ENCODE results near the gene NNMT. TPM values are rescaled to one million over a fixed set of nuclear protein-coding genes. Genes with fewer than 3 reads are reported as not detected.

The NNMT gene
- total RNA-seq = 65.4 and 79.5 TPM in 2 replicates
- long read RNA-seq, transcript NNMT-201 (3 exons, 1,610 nt) = major isoform, 91 of 96 reads
- long read RNA-seq, partial matches to known transcripts = 0 of 96 reads
- long read RNA-seq, other reads (novel, unspliced or antisense) = 3 of 96 reads

DNA sequence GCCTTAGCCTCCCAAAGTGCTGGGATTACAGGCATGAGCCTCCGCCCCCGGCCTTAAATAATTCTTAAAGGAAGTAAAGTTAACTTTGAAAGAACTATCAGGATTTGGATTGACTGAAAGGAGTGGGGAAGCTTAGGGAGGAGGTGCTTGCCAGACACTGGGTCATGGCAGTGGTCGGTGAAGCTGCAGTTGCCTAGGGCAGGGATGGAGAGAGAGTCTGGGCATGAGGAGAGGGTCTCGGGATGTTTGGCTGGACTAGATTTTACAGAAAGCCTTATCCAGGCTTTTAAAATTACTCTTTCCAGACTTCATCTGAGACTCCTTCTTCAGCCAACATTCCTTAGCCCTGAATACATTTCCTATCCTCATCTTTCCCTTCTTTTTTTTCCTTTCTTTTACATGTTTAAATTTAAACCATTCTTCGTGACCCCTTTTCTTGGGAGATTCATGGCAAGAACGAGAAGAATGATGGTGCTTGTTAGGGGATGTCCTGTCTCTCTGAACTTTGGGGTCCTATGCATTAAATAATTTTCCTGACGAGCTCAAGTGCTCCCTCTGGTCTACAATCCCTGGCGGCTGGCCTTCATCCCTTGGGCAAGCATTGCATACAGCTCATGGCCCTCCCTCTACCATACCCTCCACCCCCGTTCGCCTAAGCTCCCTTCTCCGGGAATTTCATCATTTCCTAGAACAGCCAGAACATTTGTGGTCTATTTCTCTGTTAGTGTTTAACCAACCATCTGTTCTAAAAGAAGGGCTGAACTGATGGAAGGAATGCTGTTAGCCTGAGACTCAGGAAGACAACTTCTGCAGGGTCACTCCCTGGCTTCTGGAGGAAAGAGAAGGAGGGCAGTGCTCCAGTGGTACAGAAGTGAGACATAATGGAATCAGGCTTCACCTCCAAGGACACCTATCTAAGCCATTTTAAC lies at the start of gene NNMT:
Gene NNMT, plus strand, starts transcription at position 724 of the 929 bp plus-strand sequence. Its CDS starts 158 bp downstream, at position 882.
- peaks cover 22% of the 10 kb centered on the region for H3K9me3 Mint-ChIP-seq (ENCODE audit: unreplicated experiment)
- DNase-seq (ENCODE audit: extremely low spot score, unreplicated experiment) = peak; percentile 81
- H3K36me3 Mint-ChIP-seq (ENCODE audit: unreplicated experiment) = peaks cover 25% of the 10 kb centered on the region
- H3K27ac Mint-ChIP-seq (ENCODE audit: unreplicated experiment) = peak within 1 kb of the TSS; percentile 94
- H3K4me1 Mint-ChIP-seq (ENCODE audit: unreplicated experiment) = peaks cover 50% of the 10 kb centered on the region
- H3K4me3 Mint-ChIP-seq (ENCODE audit: unreplicated experiment) = peak within 1 kb of the TSS; percentile 70
- H3K27me3 Mint-ChIP-seq (ENCODE audit: unreplicated experiment) = no peaks in the 10 kb centered on the region
- TF ChIP-seq, protein P1, sequence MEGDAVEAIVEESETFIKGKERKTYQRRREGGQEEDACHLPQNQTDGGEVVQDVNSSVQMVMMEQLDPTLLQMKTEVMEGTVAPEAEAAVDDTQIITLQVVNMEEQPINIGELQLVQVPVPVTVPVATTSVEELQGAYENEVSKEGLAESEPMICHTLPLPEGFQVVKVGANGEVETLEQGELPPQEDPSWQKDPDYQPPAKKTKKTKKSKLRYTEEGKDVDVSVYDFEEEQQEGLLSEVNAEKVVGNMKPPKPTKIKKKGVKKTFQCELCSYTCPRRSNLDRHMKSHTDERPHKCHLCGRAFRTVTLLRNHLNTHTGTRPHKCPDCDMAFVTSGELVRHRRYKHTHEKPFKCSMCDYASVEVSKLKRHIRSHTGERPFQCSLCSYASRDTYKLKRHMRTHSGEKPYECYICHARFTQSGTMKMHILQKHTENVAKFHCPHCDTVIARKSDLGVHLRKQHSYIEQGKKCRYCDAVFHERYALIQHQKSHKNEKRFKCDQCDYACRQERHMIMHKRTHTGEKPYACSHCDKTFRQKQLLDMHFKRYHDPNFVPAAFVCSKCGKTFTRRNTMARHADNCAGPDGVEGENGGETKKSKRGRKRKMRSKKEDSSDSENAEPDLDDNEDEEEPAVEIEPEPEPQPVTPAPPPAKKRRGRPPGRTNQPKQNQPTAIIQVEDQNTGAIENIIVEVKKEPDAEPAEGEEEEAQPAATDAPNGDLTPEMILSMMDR (IDR thresholded peaks at IDR 0.05) = no peak

DNA sequence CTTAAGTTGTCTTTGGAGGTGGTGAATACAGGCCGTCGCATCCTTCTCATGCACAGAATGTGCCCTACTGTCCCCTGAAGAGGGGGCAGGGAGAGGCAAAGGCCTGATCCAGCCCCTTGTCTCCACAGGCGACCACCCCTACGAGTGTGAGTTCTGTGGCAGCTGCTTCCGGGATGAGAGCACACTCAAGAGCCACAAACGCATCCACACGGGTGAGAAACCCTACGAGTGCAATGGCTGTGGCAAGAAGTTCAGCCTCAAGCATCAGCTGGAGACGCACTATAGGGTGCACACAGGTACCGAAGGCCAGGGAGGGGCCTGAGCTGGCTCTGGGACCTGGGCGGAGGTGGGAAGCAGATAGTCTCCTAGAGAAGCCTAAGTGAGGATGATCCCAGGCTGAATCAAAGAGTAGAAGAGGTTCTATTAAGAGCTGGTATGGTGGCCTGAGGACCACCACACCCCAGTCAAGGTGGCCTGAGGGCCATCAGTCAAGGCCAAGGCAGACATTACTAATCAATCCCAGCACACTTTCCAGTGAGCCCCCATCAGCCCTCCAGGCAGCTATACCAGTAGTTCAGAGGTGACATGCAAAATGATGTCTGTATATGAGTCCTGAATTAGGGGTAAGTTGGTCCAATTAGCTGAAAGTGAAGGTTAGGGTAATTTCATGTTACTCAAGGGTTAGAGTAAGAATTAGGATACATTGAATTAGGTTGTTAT lies 49.0 kb upstream of the NNMT start:
- H3K4me3 Mint-ChIP-seq (ENCODE audit: unreplicated experiment) = no peak overlapping the region
- DNase-seq (ENCODE audit: extremely low spot score, unreplicated experiment) = no peak
- TF ChIP-seq, protein P1 (IDR thresholded peaks at IDR 0.05) = no peak
- peaks cover 9% of the 10 kb centered on the region for H3K4me1 Mint-ChIP-seq (ENCODE audit: unreplicated experiment)
- H3K27me3 Mint-ChIP-seq (ENCODE audit: unreplicated experiment) = no peaks in the 10 kb centered on the region
- H3K27ac Mint-ChIP-seq (ENCODE audit: unreplicated experiment) = no peak overlapping the region
- peaks cover 41% of the 10 kb centered on the region for H3K36me3 Mint-ChIP-seq (ENCODE audit: unreplicated experiment)
- no peaks in the 10 kb centered on the region for H3K9me3 Mint-ChIP-seq (ENCODE audit: unreplicated experiment)

DNA sequence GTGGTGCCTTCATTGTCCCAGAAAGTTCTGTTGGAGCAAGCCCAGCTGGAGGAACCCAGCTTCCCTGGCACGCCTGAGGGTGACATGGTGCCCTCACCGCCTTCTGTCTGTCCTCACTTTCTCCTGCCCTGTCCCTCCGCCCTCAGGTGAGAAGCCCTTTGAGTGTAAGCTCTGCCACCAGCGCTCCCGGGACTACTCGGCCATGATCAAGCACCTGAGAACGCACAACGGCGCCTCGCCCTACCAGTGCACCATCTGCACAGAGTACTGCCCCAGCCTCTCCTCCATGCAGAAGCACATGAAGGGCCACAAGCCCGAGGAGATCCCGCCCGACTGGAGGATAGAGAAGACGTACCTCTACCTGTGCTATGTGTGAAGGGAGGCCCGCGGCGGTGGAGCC lies 46.0 kb upstream of the NNMT start:
- peaks cover 13% of the 10 kb centered on the region for H3K4me1 Mint-ChIP-seq (ENCODE audit: unreplicated experiment)
- TF ChIP-seq, protein P1 (IDR thresholded peaks at IDR 0.05) = no peak
- no peak for DNase-seq (ENCODE audit: extremely low spot score, unreplicated experiment)
- H3K27ac Mint-ChIP-seq (ENCODE audit: unreplicated experiment) = no peak overlapping the region
- H3K4me3 Mint-ChIP-seq (ENCODE audit: unreplicated experiment) = no peak overlapping the region
- peaks cover 2% of the 10 kb centered on the region for H3K27me3 Mint-ChIP-seq (ENCODE audit: unreplicated experiment)
- peaks cover 36% of the 10 kb centered on the region for H3K36me3 Mint-ChIP-seq (ENCODE audit: unreplicated experiment)
- H3K9me3 Mint-ChIP-seq (ENCODE audit: unreplicated experiment) = no peaks in the 10 kb centered on the region

DNA sequence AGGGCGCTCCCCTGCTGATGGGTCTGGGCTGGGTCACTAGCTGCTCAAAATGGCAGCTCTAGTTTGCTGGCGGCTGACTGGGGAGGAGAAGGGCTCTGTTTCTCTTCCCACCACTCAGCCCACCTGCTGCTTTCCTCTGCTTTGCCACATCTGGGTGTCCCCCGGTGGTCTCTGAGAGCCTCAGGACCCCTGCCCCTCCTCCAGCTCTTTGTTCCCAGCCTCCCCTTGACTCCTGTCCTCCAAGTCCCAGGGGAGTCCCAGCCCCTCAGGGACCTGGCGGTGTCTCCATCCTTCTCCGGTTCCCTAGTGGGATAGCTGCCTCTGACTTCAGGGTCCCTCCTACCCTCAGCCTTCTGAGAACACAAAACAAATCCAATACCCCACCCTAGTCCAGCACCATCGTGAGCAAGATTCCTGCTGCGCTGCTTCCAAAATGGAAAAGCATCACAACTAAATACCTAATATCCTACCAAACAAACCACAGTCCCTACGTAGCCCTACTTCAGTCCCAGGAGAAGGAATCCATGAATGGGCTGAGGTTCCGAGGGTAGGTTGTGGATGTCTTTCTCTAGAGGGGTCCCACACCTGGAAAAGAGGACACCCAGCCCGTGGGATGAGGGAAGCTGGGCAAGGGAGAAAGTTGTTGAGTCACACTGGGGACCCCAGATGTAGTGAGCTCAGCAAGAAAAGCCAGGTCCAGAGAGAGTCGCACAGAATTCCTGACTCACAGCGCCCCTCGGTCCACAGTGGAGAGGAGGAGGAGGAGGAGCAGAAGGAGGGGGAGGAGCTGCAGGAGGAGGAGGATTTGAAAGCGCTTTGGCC lies 45.0 kb upstream of the NNMT start:
- H3K27me3 Mint-ChIP-seq (ENCODE audit: unreplicated experiment) = peaks cover 3% of the 10 kb centered on the region
- no peak overlapping the region for H3K27ac Mint-ChIP-seq (ENCODE audit: unreplicated experiment)
- TF ChIP-seq, protein P1 (IDR thresholded peaks at IDR 0.05) = no peak
- no peak overlapping the region for H3K4me3 Mint-ChIP-seq (ENCODE audit: unreplicated experiment)
- H3K36me3 Mint-ChIP-seq (ENCODE audit: unreplicated experiment) = peaks cover 33% of the 10 kb centered on the region
- DNase-seq (ENCODE audit: extremely low spot score, unreplicated experiment) = no peak
- peaks cover 15% of the 10 kb centered on the region for H3K4me1 Mint-ChIP-seq (ENCODE audit: unreplicated experiment)
- no peaks in the 10 kb centered on the region for H3K9me3 Mint-ChIP-seq (ENCODE audit: unreplicated experiment)
